Prostate gland (tissue), 2 donors: ENCODE data around the gene C1QTNF5. TPM values are rescaled to one million over a fixed set of nuclear protein-coding genes. Genes with fewer than 3 reads are reported as not detected.

ENCODE experiments used
- DNase-seq: peaks from one replicate; pipeline ENCODE4 v3.0.0-alpha.2; 2019; ENCODE audit warnings: low spot score
- H3K27ac ChIP-seq, 2 donors: fragments of 200-600 bp; sonication (generic); 2 replicates each; pipeline ENCODE4 v1.5.1; 2017 to 2019
- H3K27me3 ChIP-seq: fragments of 200-600 bp; sonication (generic); replicated peaks from 2 replicates; pipeline ENCODE4 v1.5.1; 2019; ENCODE audit not compliant: insufficient read depth
- H3K36me3 ChIP-seq, 2 donors: fragments of 200-600 bp; sonication (generic); 1 replicate in 1 of 2; 2 replicates in 1 of 2; pipeline versions ENCODE4 v1.5.1 to v1.8.1; 2017 to 2019
- H3K4me1 ChIP-seq: fragments of 200-600 bp; sonication (generic); replicated peaks from 2 replicates; pipeline ENCODE4 v1.5.1; 2019
- H3K4me3 ChIP-seq, 2 donors: fragments of 200-600 bp; sonication (generic); 2 replicates each; pipeline ENCODE4 v1.5.1; 2017 to 2019
- H3K9me3 ChIP-seq: fragments of 200-600 bp; sonication (generic); 2 replicates; pipeline ENCODE4 v1.5.1; 2017
- CTCF ChIP-seq, 4 experiments: fragments of 200-600 bp in 2 of 4; fragments of 450-650 bp in 2 of 4; sonication (generic) in 2 of 4; IDR thresholded peaks; 1 replicate in 3 of 4; 2 replicates in 1 of 4; pipeline ENCODE4 v1.5.1; 2016 to 2019; ENCODE audit warnings: antibody characterized with exemption in 4 of 4, mild to moderate bottlenecking in 2 of 4, moderate library complexity in 2 of 4
- POLR2A ChIP-seq: fragments of 450-650 bp; IDR thresholded peaks from one replicate; pipeline ENCODE4 v1.6.1; 2016; ENCODE audit warnings: antibody characterized with exemption, mild to moderate bottlenecking
- POLR2AphosphoS5 ChIP-seq: sonication (generic); formaldehyde crosslinking; IDR thresholded peaks from one replicate; pipeline ENCODE4 v1.6.1; 2017; ENCODE audit warnings: antibody characterized with exemption
- WGBS: methylation state at CpG from one replicate; pipeline ENCODE4 v1.1.5; 2018; 5-methylcytosine and 5-hydroxymethylcytosine counted together
- intact Hi-C: fragments of 100-400 bp; cut with DNase I; formaldehyde crosslinking; loops from one replicate; pipeline ENCODE4 v1.14.2; 2022
- total RNA-seq, 2 donors: library from RNA; depleted of rRNA; stranded (reverse); fragments of >200 nt; gene quantifications; one replicate each; pipeline ENCODE4 v1.1.0, GENCODE V29; 2016

The C1QTNF5 gene
- total RNA-seq, 2 donors from 2014 or later, result 15.3 to 20.2 TPM

- TF ChIP-seq POLR2A, result no peak
- no peak for TF ChIP-seq POLR2AphosphoS5
- no peak for TF ChIP-seq CTCF (IDR thresholded peaks at IDR 0.05)
- Histone ChIP-seq H3K9me3 (no peaks in the 10 kb centered on the region), H3K27me3 (no peaks in the 10 kb centered on the region), H3K36me3 (no peaks in the 10 kb centered on the region), H3K4me1 (no peaks in the 10 kb centered on the region), H3K27ac (no peak overlapping the region), H3K4me3 (no peak overlapping the region)
- no peak for DNase-seq
- intact Hi-C loops, result no loop called here
- WGBS, result 55% methylated on average over 2 of the region's 2 CpGs
Measured at GRCh38 chr11:119329320-119329719, 11.4 kb downstream of the C1QTNF5 start.

GRCh38 chr11:119324189-119324588 lies 16.5 kb downstream of the C1QTNF5 start:
- no peak overlapping the region for H3K27ac ChIP-seq
- intact Hi-C loops, result loop anchor here (5.0 kb wide), 2 partner anchors 117 to 222 kb away; partner anchors contain the start of genes CBL and DPAGT1

GRCh38 chr11:119323532-119324033 lies 17.1 kb downstream of the C1QTNF5 start:
- no peak overlapping the region for H3K27ac ChIP-seq
- no peaks in the 10 kb centered on the region for H3K9me3 ChIP-seq
- WGBS, result 23% methylated on average over 8 of the region's 8 CpGs
- H3K4me3 ChIP-seq, result no peak overlapping the region
- TF ChIP-seq POLR2A (no peak), POLR2AphosphoS5 (peak; percentile 32), CTCF (IDR thresholded peaks at IDR 0.05) (peak; percentile 43 to 66 (median 64))
- no peaks in the 10 kb centered on the region for H3K4me1 ChIP-seq
- DNase-seq, result peak; percentile 44
- peaks cover 5% of the 10 kb centered on the region for H3K27me3 ChIP-seq
- intact Hi-C loops, result loop anchor here (5.0 kb wide), 2 partner anchors 116 to 221 kb away; partner anchors contain the start of genes CBL and DPAGT1
- H3K36me3 ChIP-seq, result no peaks in the 10 kb centered on the region

More at GRCh38 chr11:119324189-119324588, 16.5 kb downstream of the C1QTNF5 start:
- H3K9me3 ChIP-seq, result no peaks in the 10 kb centered on the region
- TF ChIP-seq CTCF (IDR thresholded peaks at IDR 0.05), result no peak
- no peak for TF ChIP-seq POLR2AphosphoS5
- TF ChIP-seq POLR2A, result no peak
- DNase-seq, result no peak
- H3K4me1 ChIP-seq, result no peaks in the 10 kb centered on the region
- 49% methylated on average over 4 of the region's 4 CpGs for WGBS
- H3K36me3 ChIP-seq, result no peaks in the 10 kb centered on the region
- H3K4me3 ChIP-seq, result no peak overlapping the region
- H3K27me3 ChIP-seq, result peaks cover 5% of the 10 kb centered on the region

- Histone ChIP-seq H3K4me3 (no peak overlapping the region), H3K4me1 (no peaks in the 10 kb centered on the region), H3K9me3 (no peaks in the 10 kb centered on the region), H3K27ac (no peak overlapping the region), H3K27me3 (peaks cover 5% of the 10 kb centered on the region), H3K36me3 (no peaks in the 10 kb centered on the region)
- TF ChIP-seq POLR2AphosphoS5 (no peak), CTCF (IDR thresholded peaks at IDR 0.05) (no peak), POLR2A (no peak)
- no peak for DNase-seq
- intact Hi-C loops, result loop anchor here (5.0 kb wide), 2 partner anchors 116 to 221 kb away; partner anchors contain the start of genes CBL and DPAGT1
- 83% methylated on average over 20 of the region's 20 CpGs for WGBS
Measured at GRCh38 chr11:119322921-119323531, 17.7 kb downstream of the C1QTNF5 start.

- no peak overlapping the region for H3K4me3 ChIP-seq
- TF ChIP-seq POLR2AphosphoS5 (no peak), CTCF (IDR thresholded peaks at IDR 0.05) (no peak), POLR2A (no peak)
- peaks cover 5% of the 10 kb centered on the region for H3K27me3 ChIP-seq
- no peak overlapping the region for H3K27ac ChIP-seq
- no peaks in the 10 kb centered on the region for H3K9me3 ChIP-seq
- WGBS, result 79% methylated on average over 6 of the region's 6 CpGs
- no peaks in the 10 kb centered on the region for H3K36me3 ChIP-seq
- no peaks in the 10 kb centered on the region for H3K4me1 ChIP-seq
- no peak for DNase-seq
- intact Hi-C loops, result loop anchor here (5.0 kb wide), 2 partner anchors 115 to 220 kb away; partner anchors contain the start of genes CBL and DPAGT1
Measured at GRCh38 chr11:119322360-119322739, 18.3 kb downstream of the C1QTNF5 start.
